Thyroid gland (tissue), 4 donors: Measurements from ENCODE around the gene MAPT.

Experiments
- POLR2A ChIP-seq, 2 donors: fragments of 450-650 bp; IDR thresholded peaks; one replicate each; pipeline ENCODE4 v1.6.1; 2017; ENCODE audit warnings: antibody characterized with exemption in 2 of 2, mild to moderate bottlenecking in 2 of 2, moderate library complexity in 1 of 2
- TF ChIP-seq, protein P1 (sequence below), 6 experiments: fragments of 200-600 bp in 3 of 6; fragments of 450-650 bp in 3 of 6; sonication (generic) in 3 of 6; IDR thresholded peaks; one replicate each; pipeline ENCODE4 v1.5.1; 2016 to 2019; ENCODE audit warnings: antibody characterized with exemption in 6 of 6, mild to moderate bottlenecking in 2 of 6, inconsistent platforms in 1 of 6, moderate library complexity in 1 of 6

DNA sequence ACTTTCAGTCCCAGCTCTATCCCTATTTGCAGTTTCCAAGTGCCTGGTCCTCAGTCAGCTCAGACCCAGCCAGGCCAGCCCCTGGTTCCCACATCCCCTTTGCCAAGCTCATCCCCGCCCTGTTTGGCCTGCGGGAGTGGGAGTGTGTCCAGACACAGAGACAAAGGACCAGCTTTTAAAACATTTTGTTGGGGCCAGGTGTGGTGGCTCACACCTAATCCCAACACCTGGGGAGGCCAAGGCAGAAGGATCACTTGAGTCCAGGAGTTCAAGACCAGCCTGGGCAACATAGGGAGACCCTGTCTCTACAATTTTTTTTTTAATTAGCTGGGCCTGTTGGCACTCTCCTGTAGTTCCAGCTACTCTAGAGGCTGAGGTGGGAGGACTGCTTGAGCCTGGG is 106.4 kb downstream of the MAPT start:
- TF ChIP-seq, protein P1, sequence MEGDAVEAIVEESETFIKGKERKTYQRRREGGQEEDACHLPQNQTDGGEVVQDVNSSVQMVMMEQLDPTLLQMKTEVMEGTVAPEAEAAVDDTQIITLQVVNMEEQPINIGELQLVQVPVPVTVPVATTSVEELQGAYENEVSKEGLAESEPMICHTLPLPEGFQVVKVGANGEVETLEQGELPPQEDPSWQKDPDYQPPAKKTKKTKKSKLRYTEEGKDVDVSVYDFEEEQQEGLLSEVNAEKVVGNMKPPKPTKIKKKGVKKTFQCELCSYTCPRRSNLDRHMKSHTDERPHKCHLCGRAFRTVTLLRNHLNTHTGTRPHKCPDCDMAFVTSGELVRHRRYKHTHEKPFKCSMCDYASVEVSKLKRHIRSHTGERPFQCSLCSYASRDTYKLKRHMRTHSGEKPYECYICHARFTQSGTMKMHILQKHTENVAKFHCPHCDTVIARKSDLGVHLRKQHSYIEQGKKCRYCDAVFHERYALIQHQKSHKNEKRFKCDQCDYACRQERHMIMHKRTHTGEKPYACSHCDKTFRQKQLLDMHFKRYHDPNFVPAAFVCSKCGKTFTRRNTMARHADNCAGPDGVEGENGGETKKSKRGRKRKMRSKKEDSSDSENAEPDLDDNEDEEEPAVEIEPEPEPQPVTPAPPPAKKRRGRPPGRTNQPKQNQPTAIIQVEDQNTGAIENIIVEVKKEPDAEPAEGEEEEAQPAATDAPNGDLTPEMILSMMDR (IDR thresholded peaks at IDR 0.05), result no peak
- no peak for TF ChIP-seq POLR2A (IDR thresholded peaks at IDR 0.05)
